ENCODE data around the gene RTL10. TPM values are rescaled to one million over a fixed set of nuclear protein-coding genes. Genes with fewer than 3 reads are reported as not detected.

The RTL10 gene
- total and polyA plus RNA-seq, 2 of the 8 experiments (the other 6 are each of a cell fraction or from before 2014, with no cell fraction given) = 11.5 to 18.8 TPM

- TF ChIP-seq, protein P1, sequence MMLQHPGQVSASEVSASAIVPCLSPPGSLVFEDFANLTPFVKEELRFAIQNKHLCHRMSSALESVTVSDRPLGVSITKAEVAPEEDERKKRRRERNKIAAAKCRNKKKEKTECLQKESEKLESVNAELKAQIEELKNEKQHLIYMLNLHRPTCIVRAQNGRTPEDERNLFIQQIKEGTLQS (IDR thresholded peaks at IDR 0.05; ENCODE audit: insufficient read depth, low read depth, low read length) = no peak
- TF ChIP-seq SAP30 (IDR thresholded peaks at IDR 0.05; ENCODE audit: insufficient read depth, insufficient replicate concordance, low read length) (no peak), BACH1 (IDR thresholded peaks at IDR 0.05; ENCODE audit: low read length) (no peak), GABPA (IDR thresholded peaks at IDR 0.05; ENCODE audit: borderline replicate concordance, insufficient read depth, low read length) (no peak), E2F6 (IDR thresholded peaks at IDR 0.05) (no peak)
These were observed 20.4 kb upstream of the RTL10 start (continued) for GRCh38 chr22:19875061-19875530.
